HG03175 (cell line): ENCODE data around the gene CBFB.
"Not testable (repeated sequence)": the region's sequence is repeated elsewhere in the genome, so short reads cannot be mapped to it uniquely, and the experiment has no call there.

ENCODE experiments used
- ATAC-seq: cut with Tn5 transposase; IDR thresholded peaks from one replicate; pipeline ENCODE4 v1.9.1; 2021; ENCODE audit warnings: mild to moderate bottlenecking, moderate library complexity; ENCODE audit not compliant: unreplicated experiment

The CBFB gene

GRCh38 chr16:67028696-67029253 is at the start of gene CBFB:
Gene CBFB, plus strand, starts transcription at chr16:67029149. Its CDS starts 259 bp downstream, at chr16:67029408.
- peak; percentile 84 for ATAC-seq

GRCh38 chr16:66983033-66983432 is 45.9 kb upstream of the CBFB start:
- ATAC-seq, result no peak

- ATAC-seq, result no peak
These were observed 44.0 kb upstream of the CBFB start for GRCh38 chr16:66984892-66985311.

GRCh38 chr16:66986559-66986958 is 42.4 kb upstream of the CBFB start:
- ATAC-seq, result no peak

GRCh38 chr16:66988197-66988788 is 40.7 kb upstream of the CBFB start, which contains the start of gene CES4A:
Gene CES4A, plus strand, starts transcription at chr16:66988589. Its CDS starts 184 bp downstream, at chr16:66988773.
- ATAC-seq, result no peak

GRCh38 chr16:66991545-66992077 is 37.3 kb upstream of the CBFB start:
- no peak for ATAC-seq

- not testable (repeated sequence) for ATAC-seq
These were observed 35.4 kb upstream of the CBFB start for GRCh38 chr16:66993558-66993957.

GRCh38 chr16:66996324-66996982 is 32.5 kb upstream of the CBFB start:
- no peak for ATAC-seq

GRCh38 chr16:66996983-66997358 is 32.0 kb upstream of the CBFB start:
- no peak for ATAC-seq

GRCh38 chr16:67000384-67001351 is 28.3 kb upstream of the CBFB start:
- ATAC-seq, result no peak

- ATAC-seq, result no peak
These were observed 27.2 kb upstream of the CBFB start for GRCh38 chr16:67001726-67002125.

GRCh38 chr16:67006930-67007658 is 21.9 kb upstream of the CBFB start:
- ATAC-seq, result no peak

GRCh38 chr16:67009158-67009557 is 19.8 kb upstream of the CBFB start:
- ATAC-seq, result no peak

GRCh38 chr16:67011274-67011673 is 17.7 kb upstream of the CBFB start:
- ATAC-seq, result no peak

GRCh38 chr16:67013233-67013822 is 15.6 kb upstream of the CBFB start:
- ATAC-seq, result no peak

GRCh38 chr16:67013823-67014633 is 14.9 kb upstream of the CBFB start:
- no peak for ATAC-seq

- ATAC-seq, result no peak
These were observed 14.2 kb upstream of the CBFB start for GRCh38 chr16:67014634-67015312.

GRCh38 chr16:67015313-67015731 is 13.6 kb upstream of the CBFB start:
- no peak for ATAC-seq
